ENCODE results near the gene SORCS2.

DNA sequence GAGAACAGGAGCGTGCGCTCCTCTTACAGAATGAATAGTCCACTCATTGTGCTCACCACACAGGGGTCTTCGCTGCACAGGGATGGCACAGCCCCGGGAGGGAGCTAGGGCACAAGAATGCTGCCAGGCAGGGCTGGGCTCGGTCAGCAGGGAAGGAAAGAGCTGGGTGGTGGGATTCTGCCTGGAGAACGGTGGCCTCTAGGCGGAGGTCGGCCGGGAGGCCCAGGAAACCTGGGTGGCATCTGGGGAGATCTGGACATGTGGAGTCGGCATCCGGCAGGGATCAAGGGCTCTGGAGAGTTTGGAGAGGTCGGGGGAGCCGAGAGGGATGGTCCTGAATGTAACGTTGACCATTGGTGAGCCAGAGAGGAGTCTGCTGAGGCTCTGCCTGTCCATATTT lies 288.9 kb downstream of the SORCS2 start:
- TF ChIP-seq, protein P1, sequence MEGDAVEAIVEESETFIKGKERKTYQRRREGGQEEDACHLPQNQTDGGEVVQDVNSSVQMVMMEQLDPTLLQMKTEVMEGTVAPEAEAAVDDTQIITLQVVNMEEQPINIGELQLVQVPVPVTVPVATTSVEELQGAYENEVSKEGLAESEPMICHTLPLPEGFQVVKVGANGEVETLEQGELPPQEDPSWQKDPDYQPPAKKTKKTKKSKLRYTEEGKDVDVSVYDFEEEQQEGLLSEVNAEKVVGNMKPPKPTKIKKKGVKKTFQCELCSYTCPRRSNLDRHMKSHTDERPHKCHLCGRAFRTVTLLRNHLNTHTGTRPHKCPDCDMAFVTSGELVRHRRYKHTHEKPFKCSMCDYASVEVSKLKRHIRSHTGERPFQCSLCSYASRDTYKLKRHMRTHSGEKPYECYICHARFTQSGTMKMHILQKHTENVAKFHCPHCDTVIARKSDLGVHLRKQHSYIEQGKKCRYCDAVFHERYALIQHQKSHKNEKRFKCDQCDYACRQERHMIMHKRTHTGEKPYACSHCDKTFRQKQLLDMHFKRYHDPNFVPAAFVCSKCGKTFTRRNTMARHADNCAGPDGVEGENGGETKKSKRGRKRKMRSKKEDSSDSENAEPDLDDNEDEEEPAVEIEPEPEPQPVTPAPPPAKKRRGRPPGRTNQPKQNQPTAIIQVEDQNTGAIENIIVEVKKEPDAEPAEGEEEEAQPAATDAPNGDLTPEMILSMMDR (IDR thresholded peaks at IDR 0.05): no peak
- TF ChIP-seq POLR2A (IDR thresholded peaks at IDR 0.05): no peak
